Naive B cell (primary cell): Measurements from ENCODE around the gene JMJD8. TPM values are rescaled to one million over a fixed set of nuclear protein-coding genes. Genes with fewer than 3 reads are reported as not detected.

Experiments
- ATAC-seq, 2 donors: fragments of 150-1000 bp; cut with Tn5 transposase; 2 replicates each; pipeline ENCODE4 v1.10.0; 2021; ENCODE audit warnings: low read depth in 2 of 2, mild to moderate bottlenecking in 2 of 2, moderate library complexity in 2 of 2
- DNase-seq: peaks from one replicate; pipeline ENCODE4 v3.0.0; 2022
- H3K27ac Mint-ChIP-seq, 6 donors: one replicate each; pipeline ENCODE4 v1.8.0; 2020 to 2022; ENCODE audit warnings: mild to moderate bottlenecking in 6 of 6, mixed read lengths in 6 of 6, moderate library complexity in 5 of 6, inconsistent platforms in 2 of 6
- H3K27me3 Mint-ChIP-seq, 3 donors: one replicate each; pipeline ENCODE4 v1.8.0; 2021 to 2022; ENCODE audit warnings: mixed read lengths in 3 of 3, mild to moderate bottlenecking in 1 of 3
- H3K36me3 Mint-ChIP-seq, 2 donors: one replicate each; pipeline ENCODE4 v1.8.0; 2020 to 2022; ENCODE audit warnings: mixed read lengths in 2 of 2, inconsistent platforms in 1 of 2, mild to moderate bottlenecking in 1 of 2
- H3K4me1 Mint-ChIP-seq, 3 donors: one replicate each; pipeline ENCODE4 v1.8.0; 2020 to 2022; ENCODE audit warnings: mixed read lengths in 3 of 3, inconsistent platforms in 1 of 3, mild to moderate bottlenecking in 1 of 3, moderate library complexity in 1 of 3
- H3K4me3 Mint-ChIP-seq, 8 donors: one replicate each; pipeline ENCODE4 v1.8.0; 2020 to 2022; ENCODE audit warnings: mild to moderate bottlenecking in 8 of 8, mixed read lengths in 8 of 8, moderate library complexity in 8 of 8, inconsistent platforms in 2 of 8
- H3K9me3 Mint-ChIP-seq, 7 donors: one replicate each; pipeline ENCODE4 v1.8.0; 2020 to 2022; ENCODE audit warnings: mixed read lengths in 7 of 7, mild to moderate bottlenecking in 5 of 7, inconsistent platforms in 2 of 7, moderate library complexity in 1 of 7
- polyA plus RNA-seq, 6 donors: library from polyadenylated mRNA; unstranded; fragments of 300-500 nt; fragmentation: Illumina TruSeq; gene quantifications; one replicate each; pipeline ENCODE4 v1.2.3, GENCODE V29; 2021; ENCODE audit warnings: low read depth in 6 of 6

The JMJD8 gene
- polyA plus RNA-seq, 6 donors from 2014 or later: 38.1 to 62.6 (median 40.0) TPM

GRCh38 chr16:633336-634050 lies 50.6 kb downstream of the JMJD8 start:
- ATAC-seq (no peak), DNase-seq (no peak)
- H3K36me3 Mint-ChIP-seq: no peaks in the 10 kb centered on the region
- H3K9me3 Mint-ChIP-seq: no peaks in the 10 kb centered on the region
- no peak overlapping the region for H3K27ac Mint-ChIP-seq
- peak overlapping the region in 1 of 8 donors; percentile 70 for H3K4me3 Mint-ChIP-seq
- peaks cover 0 to 23% (median 7%) of the 10 kb centered on the region in 3 donors for H3K4me1 Mint-ChIP-seq
- no peaks in the 10 kb centered on the region for H3K27me3 Mint-ChIP-seq

GRCh38 chr16:632486-633335 lies 51.4 kb downstream of the JMJD8 start:
- ATAC-seq (no peak), DNase-seq (no peak)
- Mint-ChIP-seq H3K4me3 (no peak overlapping the region), H3K36me3 (no peaks in the 10 kb centered on the region), H3K27me3 (no peaks in the 10 kb centered on the region), H3K27ac (no peak overlapping the region), H3K4me1 (peaks cover 0 to 17% (median 7%) of the 10 kb centered on the region in 3 donors), H3K9me3 (no peaks in the 10 kb centered on the region)

GRCh38 chr16:631808-632358 lies 52.3 kb downstream of the JMJD8 start:
- H3K27me3 Mint-ChIP-seq: no peaks in the 10 kb centered on the region
- H3K27ac Mint-ChIP-seq: no peak overlapping the region
- H3K4me1 Mint-ChIP-seq: peaks cover 0 to 13% (median 7%) of the 10 kb centered on the region in 3 donors
- no peaks in the 10 kb centered on the region for H3K9me3 Mint-ChIP-seq
- H3K36me3 Mint-ChIP-seq: no peaks in the 10 kb centered on the region
- no peak overlapping the region for H3K4me3 Mint-ChIP-seq
- no peak for ATAC-seq
- no peak for DNase-seq

Other genes starting within 250 kb of the JMJD8 start
- gene CAPN15, start 156.6 kb downstream of the JMJD8 start, polyA plus RNA-seq: 10 to 100 TPM in 1 of 6 donors, 1 to 10 TPM in 5; 4.3 to 11.0 (median 5.0) TPM
- gene PRR35, start 123.9 kb downstream of the JMJD8 start, polyA plus RNA-seq: not detected
- 1 to 10 TPM in 4 of 6 donors, under 1 TPM in 2; 0.90 to 3.4 (median 1.9) TPM for gene NHLRC4, start 117.3 kb downstream of the JMJD8 start, polyA plus RNA-seq
- gene PIGQ, start 114.4 kb downstream of the JMJD8 start, polyA plus RNA-seq: 10 to 100 TPM in 5 of 6 donors, 1 to 10 TPM in 1; 4.5 to 22.2 (median 12.7) TPM
- gene RAB40C, start 94.3 kb downstream of the JMJD8 start, polyA plus RNA-seq: 10 to 100 TPM in 2 of 6 donors, 1 to 10 TPM in 4; 6.8 to 14.5 (median 9.4) TPM
- not detected for gene WFIKKN1, start 53.3 kb downstream of the JMJD8 start, polyA plus RNA-seq
- 10 to 100 TPM; 66.3 to 87.6 (median 84.9) TPM for gene METTL26, start 48.0 kb downstream of the JMJD8 start, polyA plus RNA-seq
- 10 to 100 TPM; 20.8 to 46.6 (median 22.7) TPM for gene MCRIP2, start 42.5 kb downstream of the JMJD8 start, polyA plus RNA-seq
- 1 to 10 TPM in 2 of 6 donors, under 1 TPM in 3, not detected in 1; 0.75 to 2.3 (median 0.90) TPM for gene WDR90, start 35.0 kb downstream of the JMJD8 start, polyA plus RNA-seq
- 10 to 100 TPM; 22.1 to 49.1 (median 35.0) TPM for gene RHOT2, start 16.2 kb downstream of the JMJD8 start, polyA plus RNA-seq
- not detected for gene RHBDL1, start 8.7 kb downstream of the JMJD8 start, polyA plus RNA-seq
- gene STUB1, start 3.9 kb downstream of the JMJD8 start, polyA plus RNA-seq: 100 to 1,000 TPM; 121 to 180 (median 128) TPM
- gene WDR24, start 6.1 kb upstream of the JMJD8 start, polyA plus RNA-seq: 10 to 100 TPM in 4 of 6 donors, 1 to 10 TPM in 2; 4.6 to 16.2 (median 11.4) TPM
- 1 to 10 TPM in 1 of 6 donors, under 1 TPM in 4, not detected in 1; 0.23 to 7.9 (median 0.56) TPM for gene FBXL16, start 21.5 kb upstream of the JMJD8 start, polyA plus RNA-seq
- 10 to 100 TPM in 1 of 6 donors, 1 to 10 TPM in 4, not detected in 1; 4.0 to 10.2 (median 6.2) TPM for gene METRN, start 30.8 kb upstream of the JMJD8 start, polyA plus RNA-seq
- 10 to 100 TPM; 21.5 to 62.0 (median 38.0) TPM for gene ANTKMT, start 36.8 kb upstream of the JMJD8 start, polyA plus RNA-seq
- gene CCDC78, start 42.1 kb upstream of the JMJD8 start, polyA plus RNA-seq: under 1 TPM in 2 of 6 donors, not detected in 4; 0.41 to 0.95 TPM
- gene HAGHL, start 42.8 kb upstream of the JMJD8 start, polyA plus RNA-seq: 1 to 10 TPM; 1.5 to 8.5 (median 2.9) TPM
- 10 to 100 TPM; 14.1 to 29.6 (median 20.5) TPM for gene CIAO3, start 56.7 kb upstream of the JMJD8 start, polyA plus RNA-seq
- not detected for gene MSLN, start 76.4 kb upstream of the JMJD8 start, polyA plus RNA-seq
- gene RPUSD1, start 104.0 kb upstream of the JMJD8 start, polyA plus RNA-seq: 10 to 100 TPM; 24.5 to 43.9 (median 33.7) TPM
- gene CHTF18, start 104.3 kb upstream of the JMJD8 start, polyA plus RNA-seq: 1 to 10 TPM; 3.4 to 8.4 (median 4.6) TPM
- not detected for gene GNG13, start 116.4 kb upstream of the JMJD8 start, polyA plus RNA-seq